Measurements from ENCODE around the gene HK1. TPM values are rescaled to one million over a fixed set of nuclear protein-coding genes. Genes with fewer than 3 reads are reported as not detected.

HK1 gene
- total RNA-seq, 4 donors from 2014 or later = 17.9 to 77.6 (median 43.6) TPM

GRCh38 chr10:69335613-69336012 lies 57.3 kb downstream of the HK1 start:
- Histone ChIP-seq H3K4me3 (no peak overlapping the region), H3K36me3 (no peaks in the 10 kb centered on the region), H3K27ac (peak overlapping the region in 1 of 2 donors; percentile 37), H3K27me3 (no peaks in the 10 kb centered on the region), H3K4me1 (peaks cover 4 to 20% of the 10 kb centered on the region in 2 donors), H3K9me3 (no peaks in the 10 kb centered on the region)
- TF ChIP-seq CTCF (IDR thresholded peaks at IDR 0.05) (no peak), POLR2A (IDR thresholded peaks at IDR 0.05) (no peak)
- no peak for DNase-seq
- intact Hi-C loops (cut with DNase I; ENCODE audit: low total_unique reads) = no loop called here

DNA sequence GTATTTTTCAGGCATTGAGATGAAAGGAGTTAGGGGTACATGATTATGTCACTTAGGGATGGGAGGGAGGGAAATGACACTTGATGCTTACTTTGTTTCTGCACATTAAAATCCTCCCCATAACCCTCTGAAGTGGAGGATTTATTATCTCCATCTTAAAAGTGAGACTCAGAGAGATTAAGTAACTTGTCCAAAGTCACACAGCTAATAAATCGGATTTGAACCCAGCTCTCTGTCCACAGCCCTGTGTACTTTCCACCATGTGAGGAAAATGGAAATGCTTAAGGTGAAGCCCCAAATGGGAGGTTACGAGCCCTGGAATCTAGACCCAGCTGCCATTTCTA lies 58.6 kb downstream of the HK1 start:
- no peak for DNase-seq
- Histone ChIP-seq H3K4me1 (peaks cover 4 to 20% of the 10 kb centered on the region in 2 donors), H3K27ac (no peak overlapping the region), H3K4me3 (no peak overlapping the region), H3K9me3 (no peaks in the 10 kb centered on the region), H3K36me3 (no peaks in the 10 kb centered on the region), H3K27me3 (no peaks in the 10 kb centered on the region)
- intact Hi-C loops (cut with DNase I; ENCODE audit: low total_unique reads) = no loop called here
- TF ChIP-seq POLR2A (IDR thresholded peaks at IDR 0.05) (no peak), CTCF (IDR thresholded peaks at IDR 0.05) (no peak)

- Histone ChIP-seq H3K36me3 (no peaks in the 10 kb centered on the region), H3K9me3 (no peaks in the 10 kb centered on the region), H3K4me1 (peaks cover 4 to 20% of the 10 kb centered on the region in 2 donors), H3K27ac (peak overlapping the region; percentile 6 to 30), H3K4me3 (no peak overlapping the region), H3K27me3 (no peaks in the 10 kb centered on the region)
- DNase-seq = no peak
- TF ChIP-seq CTCF (IDR thresholded peaks at IDR 0.05) = no peak
- TF ChIP-seq POLR2A (IDR thresholded peaks at IDR 0.05) = no peak
- intact Hi-C loops (cut with DNase I; ENCODE audit: low total_unique reads) = no loop called here
Measured at GRCh38 chr10:69337296-69338132, 59.2 kb downstream of the HK1 start.

DNA sequence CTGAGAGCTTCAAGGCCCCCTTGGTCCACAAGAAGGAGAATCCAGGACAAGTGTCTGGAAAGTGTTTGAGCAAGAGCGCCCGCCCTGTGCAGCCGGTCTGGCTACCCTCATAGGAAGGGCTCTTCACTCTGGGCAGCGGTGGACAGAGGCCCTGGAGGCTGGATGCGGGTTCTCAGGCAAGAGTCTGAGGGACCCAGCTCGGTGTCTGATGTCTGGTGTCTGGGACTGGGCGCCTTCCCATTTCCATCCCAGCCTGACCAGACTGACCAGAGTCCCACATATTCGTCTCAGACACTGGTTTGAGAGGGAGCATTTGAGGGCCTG lies 59.8 kb downstream of the HK1 start:
- Histone ChIP-seq H3K4me3 (no peak overlapping the region), H3K27me3 (no peaks in the 10 kb centered on the region), H3K4me1 (peaks cover 4 to 20% of the 10 kb centered on the region in 2 donors), H3K36me3 (no peaks in the 10 kb centered on the region), H3K27ac (peak overlapping the region; percentile 6 to 30), H3K9me3 (no peaks in the 10 kb centered on the region)
- intact Hi-C loops (cut with DNase I; ENCODE audit: low total_unique reads) = no loop called here
- DNase-seq = no peak
- no peak for TF ChIP-seq CTCF (IDR thresholded peaks at IDR 0.05)
- TF ChIP-seq POLR2A (IDR thresholded peaks at IDR 0.05) = no peak

DNA sequence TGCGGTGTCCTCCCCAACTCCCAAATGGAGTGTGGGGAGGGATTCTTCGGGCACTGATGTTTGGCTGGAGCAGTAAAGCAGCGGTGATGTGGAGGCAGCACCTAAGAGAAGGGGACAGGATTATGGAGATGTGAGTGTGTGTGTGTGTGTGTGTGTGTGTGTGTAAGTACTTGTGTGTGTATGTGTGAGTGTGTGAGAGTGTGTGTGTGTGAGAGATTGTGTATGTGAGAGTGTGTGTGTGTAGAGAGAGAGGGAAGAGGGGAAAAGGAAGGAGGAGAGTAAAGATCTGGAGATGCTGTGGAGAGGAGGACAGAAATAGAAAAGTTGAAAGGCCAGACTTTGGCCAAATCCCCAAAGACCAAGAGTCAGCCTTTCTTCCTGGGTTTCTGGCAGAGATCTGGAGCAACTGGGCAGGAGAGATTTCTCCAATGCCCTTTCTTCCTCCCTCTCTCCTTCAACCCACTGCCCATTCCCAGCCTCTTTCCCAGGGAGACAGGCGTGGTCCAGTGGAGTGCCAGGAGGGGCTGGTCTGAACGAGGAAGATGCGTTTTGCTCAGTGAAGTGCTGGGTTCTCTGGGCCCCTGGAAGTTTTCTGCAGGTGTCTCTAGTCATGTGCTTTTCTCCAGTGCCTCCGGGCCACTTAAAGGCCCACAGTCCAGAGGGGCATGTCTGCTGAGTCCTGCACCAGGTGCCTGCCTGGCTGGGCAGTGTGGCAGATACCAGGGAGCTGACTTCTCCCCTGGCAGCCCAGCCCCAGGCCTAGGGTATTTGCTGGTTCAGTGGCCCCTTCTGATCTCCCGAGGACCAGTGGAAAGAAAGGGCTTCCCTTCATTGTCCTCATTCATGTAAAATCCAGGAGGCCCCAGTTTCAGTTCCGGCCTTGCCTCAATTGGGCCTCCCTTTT lies 60.5 kb downstream of the HK1 start:
- Histone ChIP-seq H3K36me3 (no peaks in the 10 kb centered on the region), H3K27ac (peak overlapping the region; percentile 38 to 44), H3K4me1 (peaks cover 4 to 16% of the 10 kb centered on the region in 2 donors), H3K4me3 (no peak overlapping the region), H3K27me3 (no peaks in the 10 kb centered on the region), H3K9me3 (no peaks in the 10 kb centered on the region)
- no peak for TF ChIP-seq POLR2A (IDR thresholded peaks at IDR 0.05)
- TF ChIP-seq CTCF (IDR thresholded peaks at IDR 0.05) = no peak
- intact Hi-C loops (cut with DNase I; ENCODE audit: low total_unique reads) = no loop called here
- no peak for DNase-seq

Data from uterus (tissue), 4 donors.